Stimulated activated CD4-positive, alpha-beta T cell treated with anti-CD3 and anti-CD28 coated beads, Interleukin-12 subunit alpha, Interleukin-12 subunit beta, amount 100 ng/mL, for 4 hours (primary cell): Measurements from ENCODE around the gene LMNTD2.

ENCODE experiments used
- DNase-seq: peaks from one replicate; pipeline ENCODE4 v3.0.0-alpha.2; 2020

Gene LMNTD2

GRCh38 chr11:506995-507726, 53.4 kb downstream of the LMNTD2 start, which contains the start of gene RNH1:
RNH1 (minus strand) TSS chr11:507242; CDS start chr11:502162, 5,080 bp downstream.
- DNase-seq = peak; percentile 100

- peak; percentile 97 for DNase-seq
Measured at GRCh38 chr11:506238-506994, 54.1 kb downstream of the LMNTD2 start.

- no peak for DNase-seq
Measured at GRCh38 chr11:504994-505344, 55.6 kb downstream of the LMNTD2 start.
